ENCODE results near the gene CNTN4.

DNA sequence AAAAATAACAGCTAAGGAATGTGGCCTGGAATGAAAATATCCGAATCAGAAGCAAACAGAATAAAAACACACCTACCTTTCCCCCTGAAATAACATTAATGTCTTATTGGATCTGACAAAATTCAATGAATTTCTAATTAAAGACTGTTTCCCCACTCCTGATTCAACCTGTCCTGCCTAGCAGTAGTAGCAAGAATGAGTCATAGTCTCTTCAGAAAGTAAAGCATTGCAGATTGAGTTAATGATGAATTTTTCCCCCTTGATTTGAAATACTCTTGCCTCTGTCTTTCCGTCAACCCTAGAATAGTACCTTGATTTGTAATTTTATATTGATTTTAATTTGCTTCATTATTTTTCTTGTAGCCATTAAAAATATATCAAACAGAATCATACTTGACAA, 212.4 kb downstream of the CNTN4 start:
- TF ChIP-seq POLR2A (IDR thresholded peaks at IDR 0.05) (no peak), CTCF (IDR thresholded peaks at IDR 0.05) (no peak), POLR2AphosphoS5 (IDR thresholded peaks at IDR 0.05; ENCODE audit: insufficient read depth in 1 of 2, low read depth in 1 of 2) (no peak)

Data from vagina (tissue), 2 donors.